Mammary epithelial cell (primary cell): ENCODE results near the gene PRAMEF10.
"Not testable (repeated sequence)": the region's sequence is repeated elsewhere in the genome, so short reads cannot be mapped to it uniquely, and the experiment has no call there.

ENCODE experiments used
- CTCF ChIP-seq, 2 donors: IDR thresholded peaks in 1 of 2; conservative IDR thresholded peaks in 1 of 2; 2 replicates each; pipeline ENCODE4 v1.5.1; 2011 to 2012; ENCODE audit warnings: inconsistent platforms in 2 of 2, low read length in 2 of 2, mild to moderate bottlenecking in 2 of 2, control low read depth in 1 of 2, low read depth in 1 of 2; ENCODE audit not compliant: insufficient read depth in 1 of 2; ENCODE audit errors: extremely low read depth in 1 of 2
- EZH2 ChIP-seq: IDR thresholded peaks from 2 replicates; pipeline ENCODE4 v1.6.1; 2012; ENCODE audit warnings: low read length, inconsistent platforms, borderline replicate concordance

GRCh38 chr1:12856786-12857185 lies 41.3 kb downstream of the PRAMEF10 start, which contains the start of gene PRAMEF2:
- not testable (repeated sequence) for TF ChIP-seq CTCF (conservative IDR thresholded peaks at IDR 0.05 in 1 of 2, IDR thresholded peaks at IDR 0.05 in 1 of 2; ENCODE audit: extremely low read depth in 1 of 2, insufficient read depth in 1 of 2, low read depth in 1 of 2, low read length in 2 of 2); EZH2
